ENCODE results near the gene STAT5B. TPM values are rescaled to one million over a fixed set of nuclear protein-coding genes. Genes with fewer than 3 reads are reported as not detected.

STAT5B gene
- total and polyA plus RNA-seq, 9 of the 15 experiments (the other 6 are each of a cell fraction or from before 2014, with no cell fraction given) = 20.8 to 176 (median 92.4) TPM

GRCh38 chr17:42312285-42313130, 36.3 kb upstream of the STAT5B start (continued):
- TF ChIP-seq POLR2B (IDR thresholded peaks at IDR 0.05; ENCODE audit: low read depth, partially characterized antibody) = peak; percentile 72
- TF ChIP-seq SLC30A9 (CRISPR knock-in tag; IDR thresholded peaks at IDR 0.05) = no peak
- TF ChIP-seq CREB3 (tag; conservative IDR thresholded peaks at IDR 0.05; ENCODE audit: low read depth) = no peak; the same call in 1 of the 2 replicates
- TF ChIP-seq ETS2 (tag; IDR thresholded peaks at IDR 0.05; ENCODE audit: borderline replicate concordance, poor library complexity, severe bottlenecking) = no peak
- TF ChIP-seq NCOR1 (IDR thresholded peaks at IDR 0.05) = peak; percentile 96
- TF ChIP-seq ZNF707 (CRISPR knock-in tag; conservative IDR thresholded peaks at IDR 0.05) = no peak
- peak; percentile 20 for TF ChIP-seq DACH1 (IDR thresholded peaks at IDR 0.05; ENCODE audit: partially characterized antibody)
- peak; percentile 84 for TF ChIP-seq MAX (CRISPR knock-in tag; IDR thresholded peaks at IDR 0.05)
- no peak for TF ChIP-seq POLR3A (IDR thresholded peaks at IDR 0.05; ENCODE audit: borderline replicate concordance, extremely low read depth, insufficient read depth, insufficient read length)
- TF ChIP-seq GATAD2B (IDR thresholded peaks at IDR 0.05; ENCODE audit: borderline replicate concordance) = peak; percentile 91; the same call in 1 of the 2 replicates
- TF ChIP-seq MYC (IDR thresholded peaks at IDR 0.05; ENCODE audit: low read depth, low read length) = peak; percentile 88
- no peak for TF ChIP-seq MYC (CRISPR knock-in tag; IDR thresholded peaks at IDR 0.05; ENCODE audit: borderline replicate concordance, low read depth)
- peak; percentile 54; the same call in 1 of the 2 replicates for TF ChIP-seq NR2C2 (CRISPR knock-in tag; IDR thresholded peaks at IDR 0.05)
- TF ChIP-seq NR2C2 (tag; IDR thresholded peaks at IDR 0.05) = no peak
- TF ChIP-seq PRDM10 (IDR thresholded peaks at IDR 0.05; ENCODE audit: partially characterized antibody) = peak; percentile 38
- TF ChIP-seq ZNF347 (CRISPR knock-in tag; IDR thresholded peaks at IDR 0.05; ENCODE audit: low read depth) = peak; percentile 19; the same call in 1 of the 2 replicates
- 0 out of 2 replicates have a peak, but pooled peaks have one; percentile 60 for TF ChIP-seq ZNF444 (CRISPR knock-in tag; IDR thresholded peaks at IDR 0.05)
- TF ChIP-seq ZNF740 (CRISPR knock-in tag; IDR thresholded peaks at IDR 0.05) = peak; percentile 77
- peak in 1 of 2 experiments; percentile 67; a peak in 1 of 4 replicates for TF ChIP-seq ZNF740 (tag; IDR thresholded peaks at IDR 0.05)
- TF ChIP-seq ZNF778 (CRISPR knock-in tag; IDR thresholded peaks at IDR 0.05) = no peak
- peak; percentile 42 for TF ChIP-seq NFE2 (IDR thresholded peaks at IDR 0.05; ENCODE audit: low read depth)
- peak; percentile 84 for TF ChIP-seq ERF (CRISPR knock-in tag; IDR thresholded peaks at IDR 0.05)

Measured in K562 (cell line).